ENCODE results near the gene HECW1. TPM values are rescaled to one million over a fixed set of nuclear protein-coding genes. Genes with fewer than 3 reads are reported as not detected.
A peak's percentile ranks its signal among the peaks of the same experiment; 100 is the strongest.

Gene HECW1
- total RNA-seq, 1 experiment from 2014 or later: 2.7 TPM

- Histone ChIP-seq H4K20me1 (ENCODE audit: insufficient read depth) (no peaks in the 10 kb centered on the region), H3K9me2 (ENCODE audit: insufficient read depth) (no peaks in the 10 kb centered on the region), H3K4me1 (replicated peaks; ENCODE audit: insufficient read depth) (no peaks in the 10 kb centered on the region), H3K27me3 (ENCODE audit: insufficient read depth, low read depth) (peaks cover 97% of the 10 kb centered on the region), H3F3A (ENCODE audit: insufficient read depth, low read depth) (no peaks in the 10 kb centered on the region), H3K9me3 (ENCODE audit: insufficient read depth, low read depth) (no peaks in the 10 kb centered on the region), H3K27ac (no peak overlapping the region), H3K4me3 (no peak overlapping the region), H3K36me3 (ENCODE audit: low read depth) (no peaks in the 10 kb centered on the region), H2AFZ (no peak overlapping the region), H3K4me2 (no peak overlapping the region), H3K79me2 (ENCODE audit: low read depth) (no peaks in the 10 kb centered on the region)
- CTCF ChIA-PET: no interaction called here
- no peak for TF ChIP-seq EZH2 (IDR thresholded peaks at IDR 0.05; ENCODE audit: low read depth)
- TF ChIP-seq CTCF (conservative IDR thresholded peaks at IDR 0.05): 0 out of 2 replicates have a peak, but pooled peaks have one; percentile 15
- BruUV-seq (replicated peaks): no TSS peak
- no peak for DNase-seq
- intact Hi-C loops (cut with micrococcal nuclease; ENCODE audit: unreplicated experiment): no loop called here
- POLR2A ChIA-PET (ENCODE audit: unreplicated experiment): interaction anchor here (0.6 kb wide), 1 partner anchor 273 kb away, joined by 3 read pairs; no protein-coding TSS in a partner anchor
Measured at GRCh38 chr7:43296306-43296705, 183.9 kb downstream of the HECW1 start.

GRCh38 chr7:43298617-43299016, 186.2 kb downstream of the HECW1 start:
- ChIA-PET POLR2A (ENCODE audit: unreplicated experiment) (no interaction called here), CTCF (no interaction called here)
- no TSS peak for BruUV-seq (replicated peaks)

GRCh38 chr7:43300121-43300520, 187.7 kb downstream of the HECW1 start:
- no peaks in the 10 kb centered on the region for H4K20me1 ChIP-seq (ENCODE audit: insufficient read depth)
- H3K9me3 ChIP-seq (ENCODE audit: insufficient read depth, low read depth): no peaks in the 10 kb centered on the region
- H3K79me2 ChIP-seq (ENCODE audit: low read depth): no peaks in the 10 kb centered on the region
- no peak overlapping the region for H3K27ac ChIP-seq
- no peak for TF ChIP-seq CTCF (conservative IDR thresholded peaks at IDR 0.05)
- TF ChIP-seq EZH2 (IDR thresholded peaks at IDR 0.05; ENCODE audit: low read depth): no peak
- POLR2A ChIA-PET (ENCODE audit: unreplicated experiment): no interaction called here
- no peaks in the 10 kb centered on the region for H3K4me1 ChIP-seq (replicated peaks; ENCODE audit: insufficient read depth)
- H3K4me3 ChIP-seq: no peak overlapping the region
- H2AFZ ChIP-seq: no peak overlapping the region
- no TSS peak for BruUV-seq (replicated peaks)
- no peak overlapping the region for H3K4me2 ChIP-seq
- peaks cover 95% of the 10 kb centered on the region for H3K27me3 ChIP-seq (ENCODE audit: insufficient read depth, low read depth)
- intact Hi-C loops (cut with micrococcal nuclease; ENCODE audit: unreplicated experiment): no loop called here
- DNase-seq: no peak
- H3K9me2 ChIP-seq (ENCODE audit: insufficient read depth): no peaks in the 10 kb centered on the region
- H3F3A ChIP-seq (ENCODE audit: insufficient read depth, low read depth): no peaks in the 10 kb centered on the region
- H3K36me3 ChIP-seq (ENCODE audit: low read depth): no peaks in the 10 kb centered on the region
- CTCF ChIA-PET: no interaction called here

More at GRCh38 chr7:43298617-43299016, 186.2 kb downstream of the HECW1 start:
- H3K79me2 ChIP-seq (ENCODE audit: low read depth): no peaks in the 10 kb centered on the region
- no peak overlapping the region for H2AFZ ChIP-seq
- no peaks in the 10 kb centered on the region for H3K9me2 ChIP-seq (ENCODE audit: insufficient read depth)
- no peak for DNase-seq
- no peaks in the 10 kb centered on the region for H3K9me3 ChIP-seq (ENCODE audit: insufficient read depth, low read depth)
- no peak overlapping the region for H3K27ac ChIP-seq
- peaks cover 97% of the 10 kb centered on the region for H3K27me3 ChIP-seq (ENCODE audit: insufficient read depth, low read depth)
- no peak overlapping the region for H3K4me3 ChIP-seq
- H3K4me1 ChIP-seq (replicated peaks; ENCODE audit: insufficient read depth): no peaks in the 10 kb centered on the region
- H3F3A ChIP-seq (ENCODE audit: insufficient read depth, low read depth): no peaks in the 10 kb centered on the region
- TF ChIP-seq EZH2 (IDR thresholded peaks at IDR 0.05; ENCODE audit: low read depth) (no peak), CTCF (conservative IDR thresholded peaks at IDR 0.05) (no peak)
- intact Hi-C loops (cut with micrococcal nuclease; ENCODE audit: unreplicated experiment): no loop called here
- H3K4me2 ChIP-seq: no peak overlapping the region
- H4K20me1 ChIP-seq (ENCODE audit: insufficient read depth): no peaks in the 10 kb centered on the region
- H3K36me3 ChIP-seq (ENCODE audit: low read depth): no peaks in the 10 kb centered on the region

Data from PC-9 (cell line).